ENCODE data around the gene DHRS13. TPM values are rescaled to one million over a fixed set of nuclear protein-coding genes. Genes with fewer than 3 reads are reported as not detected.
"Not testable (repeated sequence)": the region's sequence is repeated elsewhere in the genome, so short reads cannot be mapped to it uniquely, and the experiment has no call there.

The DHRS13 gene
- polyA plus RNA-seq, 4 donors, result 13.1 to 19.0 (median 14.7) TPM

- DNase-seq (ENCODE audit: low read depth in 4 of 4, low spot score in 3 of 4), result no peak
Measured at GRCh38 chr17:28864991-28865849, 37.7 kb downstream of the DHRS13 start.

- no peak for DNase-seq (ENCODE audit: low read depth in 4 of 4, low spot score in 3 of 4)
Measured at GRCh38 chr17:28863953-28864352, 38.9 kb downstream of the DHRS13 start.

- DNase-seq (ENCODE audit: low read depth in 4 of 4, low spot score in 3 of 4), result no peak
Measured at GRCh38 chr17:28862561-28862960, 40.3 kb downstream of the DHRS13 start.

- DNase-seq (ENCODE audit: low read depth in 4 of 4, low spot score in 3 of 4), result no peak
Measured at GRCh38 chr17:28861393-28862203, 41.3 kb downstream of the DHRS13 start.

GRCh38 chr17:28860363-28860808 lies 42.5 kb downstream of the DHRS13 start:
- DNase-seq (ENCODE audit: low read depth in 4 of 4, low spot score in 3 of 4), result no peak

- no peak for DNase-seq (ENCODE audit: low read depth in 4 of 4, low spot score in 3 of 4)
Measured at GRCh38 chr17:28858801-28859355, 44.0 kb downstream of the DHRS13 start.

- no peak for DNase-seq (ENCODE audit: low read depth in 4 of 4, low spot score in 3 of 4)
Measured at GRCh38 chr17:28857905-28858800, 44.7 kb downstream of the DHRS13 start.

- no peak for DNase-seq (ENCODE audit: low read depth in 4 of 4, low spot score in 3 of 4)
Measured at GRCh38 chr17:28856028-28856574, 46.8 kb downstream of the DHRS13 start.

GRCh38 chr17:28855336-28855679 lies 47.6 kb downstream of the DHRS13 start:
- no peak for DNase-seq (ENCODE audit: low read depth in 4 of 4, low spot score in 3 of 4)

- DNase-seq (ENCODE audit: low read depth in 4 of 4, low spot score in 3 of 4), result peak; percentile 72 to 81 (median 74)
Measured at GRCh38 chr17:28854457-28855335, 48.2 kb downstream of the DHRS13 start, which contains the start of gene ERAL1. ERAL1 (plus strand) TSS chr17:28855016; CDS start chr17:28855035, 19 bp downstream.

GRCh38 chr17:28853295-28853694 lies 49.6 kb downstream of the DHRS13 start:
- no peak for DNase-seq (ENCODE audit: low read depth in 4 of 4, low spot score in 3 of 4)

GRCh38 chr17:28849281-28849680 lies 53.6 kb downstream of the DHRS13 start:
- DNase-seq (ENCODE audit: low read depth in 4 of 4, low spot score in 3 of 4), result no peak

- not testable (repeated sequence) for DNase-seq (ENCODE audit: low read depth in 4 of 4, low spot score in 3 of 4)
Measured at GRCh38 chr17:28848667-28849066, 54.2 kb downstream of the DHRS13 start.

Other genes starting within 250 kb of the DHRS13 start
- 10 to 100 TPM; 78.3 to 84.4 (median 80.9) TPM for gene SDF2, start 241.2 kb downstream of the DHRS13 start, polyA plus RNA-seq (ENCODE audit: insufficient read length in 4 of 4)
- gene SUPT6H, start 240.9 kb downstream of the DHRS13 start, polyA plus RNA-seq (ENCODE audit: insufficient read length in 4 of 4), result 10 to 100 TPM; 67.0 to 74.3 (median 68.4) TPM
- 1 to 10 TPM; 5.0 to 7.3 (median 6.2) TPM for gene PROCA1, start 191.2 kb downstream of the DHRS13 start, polyA plus RNA-seq (ENCODE audit: insufficient read length in 4 of 4)
- 100 to 1,000 TPM; 178 to 196 (median 186) TPM for gene RAB34, start 185.2 kb downstream of the DHRS13 start, polyA plus RNA-seq (ENCODE audit: insufficient read length in 4 of 4)
- gene RPL23A, start 183.1 kb downstream of the DHRS13 start, polyA plus RNA-seq (ENCODE audit: insufficient read length in 4 of 4), result 1,000 to 10,000 TPM in 3 of 4 donors, 100 to 1,000 TPM in 1; 835 to 1,239 (median 1,092) TPM
- 10 to 100 TPM; 17.9 to 20.9 (median 18.8) TPM for gene TLCD1, start 176.8 kb downstream of the DHRS13 start, polyA plus RNA-seq (ENCODE audit: insufficient read length in 4 of 4)
- gene NEK8, start 174.3 kb downstream of the DHRS13 start, polyA plus RNA-seq (ENCODE audit: insufficient read length in 4 of 4), result 1 to 10 TPM; 6.4 to 8.1 (median 7.8) TPM
- 100 to 1,000 TPM; 117 to 145 (median 135) TPM for gene TRAF4, start 159.1 kb downstream of the DHRS13 start, polyA plus RNA-seq (ENCODE audit: insufficient read length in 4 of 4)
- gene FAM222B, start 60.3 kb downstream of the DHRS13 start, polyA plus RNA-seq (ENCODE audit: insufficient read length in 4 of 4), result 10 to 100 TPM; 21.2 to 26.7 (median 22.7) TPM
- gene ERAL1, start 48.1 kb downstream of the DHRS13 start, polyA plus RNA-seq (ENCODE audit: insufficient read length in 4 of 4), result 10 to 100 TPM; 63.6 to 72.1 (median 70.8) TPM
- gene FLOT2, start 5.3 kb downstream of the DHRS13 start, polyA plus RNA-seq (ENCODE audit: insufficient read length in 4 of 4), result 10 to 100 TPM; 80.8 to 98.4 (median 86.5) TPM
- gene PHF12, start 48.4 kb upstream of the DHRS13 start, polyA plus RNA-seq (ENCODE audit: insufficient read length in 4 of 4), result 10 to 100 TPM; 42.3 to 48.1 (median 46.4) TPM
- under 1 TPM in 3 of 4 donors, not detected in 1; 0.21 to 0.48 (median 0.25) TPM for gene SEZ6, start 103.0 kb upstream of the DHRS13 start, polyA plus RNA-seq (ENCODE audit: insufficient read length in 4 of 4)
- gene PIPOX, start 140.1 kb upstream of the DHRS13 start, polyA plus RNA-seq (ENCODE audit: insufficient read length in 4 of 4), result 10 to 100 TPM in 2 of 4 donors, 1 to 10 TPM in 2; 5.6 to 11.6 (median 9.1) TPM

Data from right renal pelvis (tissue), 4 donors.